Nephron (organoid): ENCODE measurements around the gene AVL9.
"Not testable (repeated sequence)": the region's sequence is repeated elsewhere in the genome, so short reads cannot be mapped to it uniquely, and the experiment has no call there.

Experiments
- H3K27ac Mint-ChIP-seq, 3 experiments: 2 replicates each; pipeline ENCODE4 v1.8.0; 2020; ENCODE audit warnings: mixed read lengths in 3 of 3, mild to moderate bottlenecking in 2 of 3, moderate library complexity in 1 of 3
- H3K27me3 Mint-ChIP-seq: 2 replicates; pipeline ENCODE4 v1.8.0; 2021; ENCODE audit warnings: low read depth, mild to moderate bottlenecking, moderate library complexity, mixed read lengths
- H3K36me3 Mint-ChIP-seq: 2 replicates; pipeline ENCODE4 v1.8.0; 2020; ENCODE audit warnings: low read depth, mixed read lengths
- H3K4me1 Mint-ChIP-seq: 2 replicates; pipeline ENCODE4 v1.8.0; 2020; ENCODE audit warnings: mixed read lengths
- H3K4me3 Mint-ChIP-seq, 3 experiments: 2 replicates each; pipeline ENCODE4 v1.8.0; 2020; ENCODE audit warnings: mild to moderate bottlenecking in 3 of 3, mixed read lengths in 3 of 3, moderate library complexity in 2 of 3
- H3K9me3 Mint-ChIP-seq: 2 replicates; pipeline ENCODE4 v1.8.0; 2020; ENCODE audit warnings: mixed read lengths
- CTCF ChIP-seq, 3 experiments: fragments of 200-600 bp; sonication (generic); IDR thresholded peaks; one replicate each; pipeline ENCODE4 v1.5.0; 2021; ENCODE audit warnings: antibody characterized with exemption in 3 of 3; ENCODE audit not compliant: unreplicated experiment in 3 of 3

The AVL9 gene

DNA sequence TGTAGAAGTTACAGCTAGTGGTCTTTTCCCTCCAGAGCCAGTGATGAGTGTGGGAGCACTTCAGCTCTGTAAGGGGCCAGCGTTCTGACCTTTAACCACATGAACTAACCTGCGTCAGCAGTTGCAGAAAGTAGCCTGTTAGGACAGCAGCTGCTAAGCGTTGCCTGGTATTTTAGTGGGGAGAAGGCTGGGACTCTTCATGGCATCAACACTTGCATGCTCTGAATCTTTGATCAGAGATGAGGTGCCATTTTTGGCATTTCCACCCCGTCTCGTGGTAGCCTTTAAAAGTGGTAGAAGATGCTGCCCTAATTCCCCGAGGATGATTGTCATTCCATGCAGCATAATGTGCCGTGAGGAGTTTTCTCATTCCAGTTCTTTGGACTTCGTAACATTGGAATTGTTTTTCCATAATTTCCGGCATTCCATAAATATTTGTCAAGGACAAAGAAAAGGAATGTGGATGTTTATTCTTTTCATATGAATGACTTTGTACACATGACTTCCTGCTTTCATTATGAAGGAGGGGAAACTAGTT, 92.2 kb downstream of the AVL9 start:
- TF ChIP-seq CTCF (IDR thresholded peaks at IDR 0.05; ENCODE audit: unreplicated experiment in 3 of 3) = no peak
- Mint-ChIP-seq H3K9me3 (no peaks in the 10 kb centered on the region), H3K36me3 (peaks cover 52% of the 10 kb centered on the region), H3K4me1 (peaks cover 14% of the 10 kb centered on the region), H3K27me3 (no peaks in the 10 kb centered on the region), H3K27ac (peak overlapping the region; percentile 31 to 63 (median 38)), H3K4me3 (no peak overlapping the region)

GRCh38 chr7:32588657-32589056, 93.4 kb downstream of the AVL9 start:
- no peaks in the 10 kb centered on the region for H3K27me3 Mint-ChIP-seq
- peaks cover 14% of the 10 kb centered on the region for H3K4me1 Mint-ChIP-seq
- no peak for TF ChIP-seq CTCF (IDR thresholded peaks at IDR 0.05; ENCODE audit: unreplicated experiment in 3 of 3)

DNA sequence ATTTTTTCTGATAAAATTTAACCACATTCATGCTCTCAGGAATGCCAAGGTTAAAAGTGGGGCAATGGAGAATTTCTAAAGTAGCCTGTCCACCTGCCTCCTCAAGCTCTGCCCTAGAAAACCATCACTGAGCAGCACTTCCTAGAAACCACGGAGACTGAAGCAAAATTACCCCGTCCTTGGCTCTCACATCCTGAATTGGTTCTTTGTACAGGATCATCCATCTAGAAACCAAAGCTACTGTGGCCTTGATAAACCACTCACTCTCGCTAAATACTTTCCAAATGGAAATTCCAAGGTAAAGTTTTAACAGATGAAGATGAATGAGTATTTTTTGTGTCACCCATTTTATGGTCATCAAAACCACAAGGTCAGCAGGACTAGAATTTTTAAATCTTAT, 96.6 kb downstream of the AVL9 start:
- Mint-ChIP-seq H3K9me3 (no peaks in the 10 kb centered on the region), H3K4me1 (peaks cover 10% of the 10 kb centered on the region), H3K27me3 (no peaks in the 10 kb centered on the region), H3K4me3 (no peak overlapping the region), H3K27ac (no peak overlapping the region), H3K36me3 (peaks cover 28% of the 10 kb centered on the region)
- no peak for TF ChIP-seq CTCF (IDR thresholded peaks at IDR 0.05; ENCODE audit: unreplicated experiment in 3 of 3)

More at GRCh38 chr7:32588657-32589056, 93.4 kb downstream of the AVL9 start:
- Mint-ChIP-seq H3K27ac (peak overlapping the region in 1 of 3 experiments; percentile 58), H3K9me3 (no peaks in the 10 kb centered on the region), H3K36me3 (peaks cover 49% of the 10 kb centered on the region), H3K4me3 (no peak overlapping the region)

DNA sequence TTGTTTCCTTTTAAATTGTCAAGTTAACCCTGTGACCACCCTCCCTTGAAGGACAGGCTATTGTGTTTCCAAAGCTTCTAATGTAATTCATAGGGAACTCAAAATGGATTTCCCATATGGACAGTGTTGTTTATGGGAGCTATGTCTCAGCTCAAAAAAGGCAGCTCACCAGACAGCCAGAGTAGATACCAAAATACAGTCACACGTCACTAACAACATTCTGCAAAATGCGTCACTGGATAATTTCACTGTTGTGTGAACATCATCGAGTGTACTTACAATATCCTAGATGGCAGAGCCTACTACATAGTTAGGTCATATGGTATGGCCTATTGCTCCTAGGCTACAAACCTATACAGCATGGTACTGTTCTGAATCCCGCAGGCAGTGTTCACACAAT, 97.4 kb downstream of the AVL9 start:
- TF ChIP-seq CTCF (IDR thresholded peaks at IDR 0.05; ENCODE audit: unreplicated experiment in 3 of 3) = no peak
- no peak overlapping the region for H3K4me3 Mint-ChIP-seq
- peaks cover 3% of the 10 kb centered on the region for H3K4me1 Mint-ChIP-seq
- H3K9me3 Mint-ChIP-seq = peaks cover under 1% of the 10 kb centered on the region
- peaks cover 29% of the 10 kb centered on the region for H3K36me3 Mint-ChIP-seq
- no peaks in the 10 kb centered on the region for H3K27me3 Mint-ChIP-seq
- no peak overlapping the region for H3K27ac Mint-ChIP-seq

DNA sequence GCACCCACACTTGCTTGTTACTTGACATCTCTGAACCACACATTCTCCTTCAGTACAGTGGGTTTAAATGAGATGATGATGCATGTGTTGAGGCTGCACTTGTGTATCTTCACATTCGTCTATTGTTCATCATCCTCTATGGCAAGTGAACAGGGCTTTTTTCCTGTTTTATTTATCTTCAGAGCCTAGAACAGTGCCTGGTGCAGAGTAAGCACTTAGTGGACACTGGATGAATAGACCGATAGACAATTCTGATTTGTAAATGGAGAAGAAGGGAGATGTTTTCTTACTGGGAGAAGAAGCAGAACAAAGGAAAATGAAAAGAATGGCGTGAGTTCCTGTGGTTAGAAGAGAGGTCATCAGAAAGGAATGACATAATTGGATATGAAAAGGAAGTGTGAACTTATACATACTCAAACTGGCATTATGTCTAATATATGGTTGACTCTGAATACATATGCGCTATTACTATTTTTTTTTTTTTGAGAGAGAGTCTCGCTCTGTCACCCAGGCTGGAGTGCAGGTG, 99.7 kb downstream of the AVL9 start:
- Mint-ChIP-seq H3K9me3 (peaks cover 23% of the 10 kb centered on the region), H3K36me3 (peaks cover 47% of the 10 kb centered on the region), H3K4me3 (no peak overlapping the region), H3K27me3 (no peaks in the 10 kb centered on the region), H3K4me1 (no peaks in the 10 kb centered on the region), H3K27ac (no peak overlapping the region)
- no peak for TF ChIP-seq CTCF (IDR thresholded peaks at IDR 0.05; ENCODE audit: unreplicated experiment in 3 of 3)

DNA sequence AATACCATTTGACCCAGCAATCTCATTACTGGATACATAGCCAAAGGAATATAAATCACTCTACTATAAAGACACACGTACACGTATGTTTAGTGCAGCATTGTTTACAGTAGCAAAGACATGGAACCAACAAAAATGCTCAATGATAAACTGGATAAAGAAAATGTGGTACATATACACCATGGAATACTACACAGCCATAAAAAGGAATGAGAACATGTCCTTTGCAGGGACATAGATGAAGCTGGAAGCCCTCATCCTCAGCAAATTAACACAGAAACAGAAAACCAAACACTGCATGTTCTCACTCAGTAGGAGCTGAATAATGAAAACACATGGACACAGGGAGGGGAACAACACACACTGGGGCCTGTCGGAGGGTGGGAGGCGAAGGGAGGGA, 105.9 kb downstream of the AVL9 start:
- H3K27me3 Mint-ChIP-seq, H3K4me1 Mint-ChIP-seq, H3K27ac Mint-ChIP-seq, H3K4me3 Mint-ChIP-seq: not testable (repeated sequence)
- Mint-ChIP-seq H3K36me3 (peaks cover 49% of the 10 kb centered on the region), H3K9me3 (peaks cover 43% of the 10 kb centered on the region)
